Body of pancreas (tissue), 4 donors: ENCODE measurements around the gene TSC22D2.

Experiments
- CTCF ChIP-seq, 7 experiments: fragments of 450-650 bp in 4 of 7; fragments of 200-600 bp in 3 of 7; sonication (generic) in 3 of 7; IDR thresholded peaks; one replicate each; pipeline ENCODE4 v1.5.1; 2016 to 2019; ENCODE audit warnings: antibody characterized with exemption in 7 of 7
- POLR2A ChIP-seq, 3 donors: fragments of 450-650 bp; IDR thresholded peaks; one replicate each; pipeline ENCODE4 v1.6.1; 2016; ENCODE audit warnings: antibody characterized with exemption in 3 of 3, mild to moderate bottlenecking in 2 of 3

DNA sequence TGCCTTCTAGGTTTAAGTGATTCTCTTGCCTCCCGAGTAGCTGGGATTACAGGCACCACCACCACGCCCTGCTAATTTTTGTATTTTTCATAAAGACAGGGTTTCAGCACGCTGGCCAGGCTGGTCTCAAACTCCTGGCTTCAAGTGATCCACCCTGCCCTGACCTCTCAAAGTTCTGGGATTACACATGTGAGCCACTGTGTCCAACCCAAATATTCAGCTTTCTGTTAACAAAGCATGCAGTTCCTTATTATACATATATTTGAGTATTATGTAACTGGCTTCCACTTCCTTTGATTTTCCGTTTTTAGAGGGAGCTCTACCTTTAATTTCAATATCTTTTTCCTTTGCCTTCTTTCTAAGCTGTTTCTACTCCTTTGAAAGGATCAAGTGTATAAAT lies 26.1 kb downstream of the TSC22D2 start:
- no peak for TF ChIP-seq CTCF (IDR thresholded peaks at IDR 0.05)
- no peak for TF ChIP-seq POLR2A (IDR thresholded peaks at IDR 0.05)
